ENCODE measurements around the gene TRIP10.

The TRIP10 gene

DNA sequence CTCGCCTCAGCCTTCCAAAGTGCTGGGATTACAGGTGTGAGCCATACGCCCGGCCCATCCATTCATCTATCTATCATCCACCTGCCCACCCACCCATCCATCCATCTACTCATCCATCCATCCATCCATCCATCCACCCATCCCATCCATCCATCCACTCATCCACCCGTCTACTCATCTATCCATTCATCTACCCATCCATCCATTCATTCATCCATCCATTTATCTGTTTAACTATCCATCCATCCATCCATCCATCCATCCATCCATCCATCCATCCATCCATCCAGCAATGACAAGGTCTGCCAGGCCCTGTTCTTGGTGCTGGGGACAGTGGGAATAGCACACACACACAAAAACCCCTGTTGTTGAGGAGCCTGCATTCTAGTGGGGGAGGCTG is 37.5 kb downstream of the TRIP10 start:
- no peak overlapping the region for H3K4me3 ChIP-seq
- H3K27me3 ChIP-seq = peaks cover 0 to 16% of the 10 kb centered on the region in 2 donors
- no peak overlapping the region for H3K27ac ChIP-seq
- no peak for DNase-seq
- H3K36me3 ChIP-seq = no peaks in the 10 kb centered on the region
- no peaks in the 10 kb centered on the region for H3K9me3 ChIP-seq
- intact Hi-C loops (cut with DNase I; ENCODE audit: low total_unique reads) = no loop called here
- no peaks in the 10 kb centered on the region for H3K4me1 ChIP-seq
- TF ChIP-seq, protein P1, sequence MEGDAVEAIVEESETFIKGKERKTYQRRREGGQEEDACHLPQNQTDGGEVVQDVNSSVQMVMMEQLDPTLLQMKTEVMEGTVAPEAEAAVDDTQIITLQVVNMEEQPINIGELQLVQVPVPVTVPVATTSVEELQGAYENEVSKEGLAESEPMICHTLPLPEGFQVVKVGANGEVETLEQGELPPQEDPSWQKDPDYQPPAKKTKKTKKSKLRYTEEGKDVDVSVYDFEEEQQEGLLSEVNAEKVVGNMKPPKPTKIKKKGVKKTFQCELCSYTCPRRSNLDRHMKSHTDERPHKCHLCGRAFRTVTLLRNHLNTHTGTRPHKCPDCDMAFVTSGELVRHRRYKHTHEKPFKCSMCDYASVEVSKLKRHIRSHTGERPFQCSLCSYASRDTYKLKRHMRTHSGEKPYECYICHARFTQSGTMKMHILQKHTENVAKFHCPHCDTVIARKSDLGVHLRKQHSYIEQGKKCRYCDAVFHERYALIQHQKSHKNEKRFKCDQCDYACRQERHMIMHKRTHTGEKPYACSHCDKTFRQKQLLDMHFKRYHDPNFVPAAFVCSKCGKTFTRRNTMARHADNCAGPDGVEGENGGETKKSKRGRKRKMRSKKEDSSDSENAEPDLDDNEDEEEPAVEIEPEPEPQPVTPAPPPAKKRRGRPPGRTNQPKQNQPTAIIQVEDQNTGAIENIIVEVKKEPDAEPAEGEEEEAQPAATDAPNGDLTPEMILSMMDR (IDR thresholded peaks at IDR 0.05) = no peak

DNA sequence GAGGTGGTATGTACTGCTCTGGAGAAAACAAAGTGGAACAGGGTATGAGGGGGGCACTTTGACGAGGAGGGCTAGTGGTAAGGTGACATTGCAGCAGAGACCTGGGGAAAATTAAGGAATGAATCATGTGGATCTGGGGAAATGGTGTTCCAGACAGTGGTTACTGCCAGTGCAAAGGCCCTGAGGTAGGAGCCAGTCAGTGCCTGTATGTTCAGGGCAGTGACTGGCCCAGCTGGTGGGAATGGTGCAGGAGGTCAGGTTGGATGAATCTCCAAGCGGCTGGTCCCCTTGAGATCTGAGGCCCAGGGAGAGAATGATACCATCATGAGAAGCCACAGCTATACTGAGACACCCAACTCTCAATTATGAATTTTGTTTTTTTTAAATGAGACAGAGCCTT is 38.0 kb downstream of the TRIP10 start:
- H3K36me3 ChIP-seq = no peaks in the 10 kb centered on the region

DNA sequence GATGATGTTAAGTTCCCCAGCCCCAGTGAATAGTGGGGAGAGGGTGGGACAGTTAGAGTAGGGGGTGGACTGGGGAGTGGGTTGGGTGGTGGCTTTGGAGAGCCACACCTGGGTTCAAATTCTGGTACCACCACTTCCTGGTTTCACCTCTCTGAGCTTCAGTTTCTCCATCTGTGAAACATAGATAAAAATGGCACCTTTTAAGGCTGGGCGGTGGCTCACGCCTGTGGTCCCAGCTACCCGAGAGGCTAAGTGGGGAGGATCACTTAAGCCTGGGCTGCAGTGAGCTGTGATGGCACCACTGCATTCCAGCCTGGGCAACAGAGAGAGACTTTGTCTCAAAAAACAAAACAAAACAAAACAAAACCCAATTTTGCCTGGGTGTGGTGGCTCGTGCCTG is 38.9 kb downstream of the TRIP10 start:
- Histone ChIP-seq H3K4me1 (no peaks in the 10 kb centered on the region), H3K36me3 (no peaks in the 10 kb centered on the region)
- intact Hi-C loops (cut with DNase I; ENCODE audit: low total_unique reads) = no loop called here

More for the DNA sequence above, 38.0 kb downstream of the TRIP10 start:
- intact Hi-C loops (cut with DNase I; ENCODE audit: low total_unique reads) = no loop called here
- Histone ChIP-seq H3K4me1 (no peaks in the 10 kb centered on the region), H3K4me3 (no peak overlapping the region), H3K27me3 (peaks cover 0 to 11% of the 10 kb centered on the region in 2 donors), H3K9me3 (no peaks in the 10 kb centered on the region), H3K27ac (no peak overlapping the region)
- TF ChIP-seq, protein P1 (IDR thresholded peaks at IDR 0.05) = no peak
- DNase-seq = no peak

DNA sequence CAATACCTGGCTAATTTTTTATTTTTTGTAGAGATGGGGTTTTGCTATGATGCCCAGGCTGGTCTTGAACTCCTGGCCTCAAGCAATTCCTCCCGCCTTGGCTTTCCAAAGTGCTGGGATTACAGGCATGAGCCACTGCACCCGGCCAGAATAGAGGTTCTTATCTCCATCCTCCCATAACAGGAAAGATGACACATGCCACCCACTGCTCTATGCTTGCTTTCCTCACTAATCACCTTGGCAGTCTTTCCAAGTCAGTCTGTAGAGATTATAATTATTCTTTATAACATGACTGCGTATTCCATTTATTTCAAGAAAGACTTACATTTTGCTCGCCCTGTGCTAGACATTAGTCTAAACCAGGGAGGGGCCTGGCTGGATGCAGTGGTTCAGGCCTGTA is 39.7 kb downstream of the TRIP10 start:
- Histone ChIP-seq H3K27me3 (peaks cover 0 to 3% of the 10 kb centered on the region in 2 donors), H3K36me3 (no peaks in the 10 kb centered on the region), H3K4me3 (no peak overlapping the region), H3K9me3 (no peaks in the 10 kb centered on the region), H3K27ac (no peak overlapping the region), H3K4me1 (no peaks in the 10 kb centered on the region)
- TF ChIP-seq, protein P1 (IDR thresholded peaks at IDR 0.05) = no peak
- no peak for DNase-seq
- intact Hi-C loops (cut with DNase I; ENCODE audit: low total_unique reads) = no loop called here

More for the DNA sequence above, 38.9 kb downstream of the TRIP10 start:
- Histone ChIP-seq H3K27ac (no peak overlapping the region), H3K9me3 (no peaks in the 10 kb centered on the region), H3K4me3 (no peak overlapping the region), H3K27me3 (peaks cover 0 to 3% of the 10 kb centered on the region in 2 donors)
- TF ChIP-seq, protein P1 (IDR thresholded peaks at IDR 0.05) = no peak
- no peak for DNase-seq

DNA sequence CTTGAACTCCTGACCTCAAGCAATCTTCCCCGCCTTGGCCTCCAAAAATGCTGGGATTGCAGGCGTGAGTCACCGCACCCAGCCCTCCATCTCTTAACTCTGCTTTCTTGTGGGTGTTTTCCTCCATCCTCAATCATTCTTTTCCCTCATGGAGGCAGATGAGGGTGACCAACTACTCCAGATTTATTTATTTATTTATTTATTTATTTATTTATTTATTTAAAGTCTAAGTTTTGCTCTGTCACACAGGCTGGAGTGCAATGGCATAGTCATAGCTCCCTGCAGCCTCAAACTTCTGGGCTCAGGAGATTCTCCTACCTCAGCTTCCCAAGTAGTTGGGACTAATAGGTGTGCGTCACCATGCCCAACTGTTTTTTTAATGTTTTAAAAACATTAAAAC is 47.9 kb downstream of the TRIP10 start:
- H3K36me3 ChIP-seq = no peaks in the 10 kb centered on the region
- TF ChIP-seq, protein P1 (IDR thresholded peaks at IDR 0.05) = no peak
- H3K9me3 ChIP-seq = no peaks in the 10 kb centered on the region
- H3K27me3 ChIP-seq = peaks cover 0 to 6% of the 10 kb centered on the region in 2 donors
- DNase-seq = no peak
- no peaks in the 10 kb centered on the region for H3K4me1 ChIP-seq
- intact Hi-C loops (cut with DNase I; ENCODE audit: low total_unique reads) = no loop called here
- H3K27ac ChIP-seq = no peak overlapping the region
- H3K4me3 ChIP-seq = no peak overlapping the region

DNA sequence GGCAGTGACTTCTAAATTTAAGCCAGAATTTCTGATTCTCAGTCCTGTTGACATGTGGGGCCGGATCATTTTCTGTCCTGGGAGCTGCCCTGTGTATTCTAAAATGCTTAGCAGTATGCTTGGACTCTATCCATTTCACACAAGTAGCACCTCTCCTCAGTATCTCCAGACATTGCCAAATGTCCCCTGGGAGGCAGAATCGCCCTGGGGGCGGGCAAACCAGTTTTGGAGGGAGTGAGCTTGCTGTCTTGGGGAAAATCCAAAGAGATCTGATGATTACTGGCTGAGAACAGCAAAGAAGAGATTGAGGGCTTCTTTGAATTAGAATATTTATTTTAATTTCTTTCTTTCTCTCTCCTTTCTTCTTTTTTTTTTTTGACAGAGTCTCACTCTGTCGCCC is 49.4 kb downstream of the TRIP10 start:
- no peak for DNase-seq
- H3K36me3 ChIP-seq = no peaks in the 10 kb centered on the region
- no peaks in the 10 kb centered on the region for H3K4me1 ChIP-seq
- H3K4me3 ChIP-seq = no peak overlapping the region
- peaks cover 0 to 6% of the 10 kb centered on the region in 2 donors for H3K27me3 ChIP-seq
- TF ChIP-seq, protein P1 (IDR thresholded peaks at IDR 0.05) = no peak
- H3K27ac ChIP-seq = no peak overlapping the region
- H3K9me3 ChIP-seq = no peaks in the 10 kb centered on the region
- intact Hi-C loops (cut with DNase I; ENCODE audit: low total_unique reads) = no loop called here

Data from tibial artery (tissue), 4 donors.